Measurements from ENCODE around the gene ARSB.

The ARSB gene

DNA sequence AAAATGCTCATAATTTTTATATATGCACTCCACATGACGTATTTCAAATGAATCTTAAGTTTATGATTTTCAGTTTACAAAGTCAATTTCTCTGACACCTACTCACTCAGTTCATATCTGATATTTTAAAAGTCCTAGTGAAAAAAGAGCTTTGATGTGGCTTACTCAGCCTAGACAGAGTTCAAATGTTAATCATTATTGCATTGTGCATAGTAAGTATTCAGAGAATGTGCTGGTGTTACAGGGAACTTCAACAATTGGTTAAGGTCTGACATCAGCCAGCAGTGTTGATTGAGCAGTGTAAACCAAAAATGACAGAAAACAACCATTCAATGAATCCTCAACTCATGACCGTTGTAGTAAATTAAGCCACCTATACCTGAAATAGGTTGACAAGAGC is 189.4 kb downstream of the ARSB start:
- H3K9me3 ChIP-seq (ENCODE audit: severe bottlenecking): no peaks in the 10 kb centered on the region
- ATAC-seq (ENCODE audit: low read depth): peak; percentile 73
- H3K4me3 ChIP-seq (ENCODE audit: severe bottlenecking): no peak overlapping the region
- DNase-seq (ENCODE audit: low spot score): no peak
- no peaks in the 10 kb centered on the region for H3K36me3 ChIP-seq (ENCODE audit: low read depth)
- H3K27ac ChIP-seq (ENCODE audit: poor library complexity, severe bottlenecking): no peak overlapping the region
- H3K27me3 ChIP-seq (ENCODE audit: insufficient read depth, poor library complexity, severe bottlenecking): no peaks in the 10 kb centered on the region
- peaks cover 4% of the 10 kb centered on the region for H3K4me1 ChIP-seq (ENCODE audit: insufficient read depth, poor library complexity, severe bottlenecking)
- TF ChIP-seq, protein P1, sequence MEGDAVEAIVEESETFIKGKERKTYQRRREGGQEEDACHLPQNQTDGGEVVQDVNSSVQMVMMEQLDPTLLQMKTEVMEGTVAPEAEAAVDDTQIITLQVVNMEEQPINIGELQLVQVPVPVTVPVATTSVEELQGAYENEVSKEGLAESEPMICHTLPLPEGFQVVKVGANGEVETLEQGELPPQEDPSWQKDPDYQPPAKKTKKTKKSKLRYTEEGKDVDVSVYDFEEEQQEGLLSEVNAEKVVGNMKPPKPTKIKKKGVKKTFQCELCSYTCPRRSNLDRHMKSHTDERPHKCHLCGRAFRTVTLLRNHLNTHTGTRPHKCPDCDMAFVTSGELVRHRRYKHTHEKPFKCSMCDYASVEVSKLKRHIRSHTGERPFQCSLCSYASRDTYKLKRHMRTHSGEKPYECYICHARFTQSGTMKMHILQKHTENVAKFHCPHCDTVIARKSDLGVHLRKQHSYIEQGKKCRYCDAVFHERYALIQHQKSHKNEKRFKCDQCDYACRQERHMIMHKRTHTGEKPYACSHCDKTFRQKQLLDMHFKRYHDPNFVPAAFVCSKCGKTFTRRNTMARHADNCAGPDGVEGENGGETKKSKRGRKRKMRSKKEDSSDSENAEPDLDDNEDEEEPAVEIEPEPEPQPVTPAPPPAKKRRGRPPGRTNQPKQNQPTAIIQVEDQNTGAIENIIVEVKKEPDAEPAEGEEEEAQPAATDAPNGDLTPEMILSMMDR (IDR thresholded peaks at IDR 0.05; ENCODE audit: poor library complexity, severe bottlenecking): no peak

GRCh38 chr5:78794693-78795215 is 190.4 kb downstream of the ARSB start:
- Histone ChIP-seq H3K4me1 (ENCODE audit: insufficient read depth, poor library complexity, severe bottlenecking) (peaks cover 4% of the 10 kb centered on the region), H3K36me3 (ENCODE audit: low read depth) (no peaks in the 10 kb centered on the region), H3K4me3 (ENCODE audit: severe bottlenecking) (no peak overlapping the region), H3K9me3 (ENCODE audit: severe bottlenecking) (no peaks in the 10 kb centered on the region), H3K27me3 (ENCODE audit: insufficient read depth, poor library complexity, severe bottlenecking) (no peaks in the 10 kb centered on the region), H3K27ac (ENCODE audit: poor library complexity, severe bottlenecking) (no peak overlapping the region)
- TF ChIP-seq, protein P1 (IDR thresholded peaks at IDR 0.05; ENCODE audit: poor library complexity, severe bottlenecking): no peak
- DNase-seq (ENCODE audit: low spot score): no peak
- no peak for ATAC-seq (ENCODE audit: low read depth)

- Histone ChIP-seq H3K27ac (ENCODE audit: poor library complexity, severe bottlenecking) (no peak overlapping the region), H3K36me3 (ENCODE audit: low read depth) (no peaks in the 10 kb centered on the region), H3K9me3 (ENCODE audit: severe bottlenecking) (no peaks in the 10 kb centered on the region), H3K4me3 (ENCODE audit: severe bottlenecking) (no peak overlapping the region), H3K27me3 (ENCODE audit: insufficient read depth, poor library complexity, severe bottlenecking) (no peaks in the 10 kb centered on the region), H3K4me1 (ENCODE audit: insufficient read depth, poor library complexity, severe bottlenecking) (peaks cover 4% of the 10 kb centered on the region)
- TF ChIP-seq, protein P1 (IDR thresholded peaks at IDR 0.05; ENCODE audit: poor library complexity, severe bottlenecking): no peak
- ATAC-seq (ENCODE audit: low read depth) (no peak), DNase-seq (ENCODE audit: low spot score) (no peak)
Measured at GRCh38 chr5:78793907-78794662, 191.0 kb downstream of the ARSB start.

GRCh38 chr5:78792345-78793055 is 192.6 kb downstream of the ARSB start:
- peaks cover 4% of the 10 kb centered on the region for H3K4me1 ChIP-seq (ENCODE audit: insufficient read depth, poor library complexity, severe bottlenecking)
- TF ChIP-seq, protein P1 (IDR thresholded peaks at IDR 0.05; ENCODE audit: poor library complexity, severe bottlenecking): no peak
- no peak for DNase-seq (ENCODE audit: low spot score)

More at GRCh38 chr5:78792345-78793055, 192.6 kb downstream of the ARSB start:
- Histone ChIP-seq H3K27ac (ENCODE audit: poor library complexity, severe bottlenecking) (no peak overlapping the region), H3K27me3 (ENCODE audit: insufficient read depth, poor library complexity, severe bottlenecking) (no peaks in the 10 kb centered on the region), H3K9me3 (ENCODE audit: severe bottlenecking) (no peaks in the 10 kb centered on the region), H3K4me3 (ENCODE audit: severe bottlenecking) (no peak overlapping the region), H3K36me3 (ENCODE audit: low read depth) (no peaks in the 10 kb centered on the region)
- ATAC-seq (ENCODE audit: low read depth): no peak

Measured in RWPE2 (cell line).